Peyer's patch (tissue), 4 donors: Measurements from ENCODE around the gene IWS1. TPM values are rescaled to one million over a fixed set of nuclear protein-coding genes. Genes with fewer than 3 reads are reported as not detected.

Experiments used
- DNase-seq, 3 donors: peaks; one replicate each; pipeline ENCODE4 v3.0.0-alpha.2; 2017 to 2019
- H3K27ac ChIP-seq, 4 donors: fragments of 200-600 bp; sonication (generic); one replicate each; pipeline ENCODE4 v1.5.1; 2016 to 2019
- H3K27me3 ChIP-seq, 2 donors: fragments of 200-600 bp; sonication (generic); one replicate each; pipeline ENCODE4 v1.5.1; 2019
- H3K36me3 ChIP-seq, 3 donors: fragments of 200-600 bp; sonication (generic); one replicate each; pipeline ENCODE4 v1.5.1; 2016 to 2019
- H3K4me1 ChIP-seq, 4 donors: fragments of 200-600 bp; sonication (generic); one replicate each; pipeline ENCODE4 v1.5.1; 2016 to 2019
- H3K4me3 ChIP-seq, 4 donors: fragments of 200-600 bp; sonication (generic); 1 replicate in 3 of 4; 2 replicates in 1 of 4; pipeline ENCODE4 v1.5.1; 2016 to 2019; ENCODE audit warnings: mild to moderate bottlenecking in 1 of 4
- H3K9me3 ChIP-seq, 4 donors: fragments of 200-600 bp; sonication (generic); one replicate each; pipeline ENCODE4 v1.5.1; 2016 to 2019; ENCODE audit warnings: mild to moderate bottlenecking in 1 of 4
- CTCF ChIP-seq, 6 experiments: fragments of 450-650 bp in 4 of 6; fragments of 200-600 bp in 2 of 6; sonication (generic) in 1 of 6; IDR thresholded peaks; one replicate each; pipeline ENCODE4 v1.5.1; 2017 to 2019; ENCODE audit warnings: antibody characterized with exemption in 6 of 6, mild to moderate bottlenecking in 3 of 6, moderate library complexity in 1 of 6
- POLR2A ChIP-seq, 2 donors: fragments of 450-650 bp; IDR thresholded peaks; one replicate each; pipeline ENCODE4 v1.5.1; 2017; ENCODE audit warnings: antibody characterized with exemption in 2 of 2, mild to moderate bottlenecking in 2 of 2, moderate library complexity in 2 of 2
- total RNA-seq, 4 donors: library from RNA; depleted of rRNA; stranded (reverse); fragments of >200 nt; gene quantifications; one replicate each; pipeline ENCODE4 v1.1.0, GENCODE V29; 2016

The IWS1 gene
- total RNA-seq, 4 donors from 2014 or later = 39.6 to 189 (median 54.6) TPM

GRCh38 chr2:127449414-127449813 is 76.9 kb downstream of the IWS1 start:
- H3K27me3 ChIP-seq = no peaks in the 10 kb centered on the region
- H3K4me1 ChIP-seq = no peaks in the 10 kb centered on the region
- DNase-seq = no peak
- H3K36me3 ChIP-seq = no peaks in the 10 kb centered on the region
- no peak overlapping the region for H3K27ac ChIP-seq
- no peaks in the 10 kb centered on the region for H3K9me3 ChIP-seq
- TF ChIP-seq CTCF (IDR thresholded peaks at IDR 0.05) = no peak
- TF ChIP-seq POLR2A (IDR thresholded peaks at IDR 0.05) = no peak
- H3K4me3 ChIP-seq = no peak overlapping the region

GRCh38 chr2:127448526-127448925 is 77.8 kb downstream of the IWS1 start:
- no peak for DNase-seq

GRCh38 chr2:127439343-127439742 is 86.9 kb downstream of the IWS1 start:
- DNase-seq = peak in 1 of 3 donors; percentile 8
- H3K27me3 ChIP-seq = no peaks in the 10 kb centered on the region
- H3K27ac ChIP-seq = no peak overlapping the region
- TF ChIP-seq POLR2A (IDR thresholded peaks at IDR 0.05) (no peak), CTCF (IDR thresholded peaks at IDR 0.05) (no peak)
- peaks cover 0 to 8% (median 0%) of the 10 kb centered on the region in 4 donors for H3K9me3 ChIP-seq
- no peak overlapping the region for H3K4me3 ChIP-seq
- H3K36me3 ChIP-seq = no peaks in the 10 kb centered on the region
- H3K4me1 ChIP-seq = no peaks in the 10 kb centered on the region

More at GRCh38 chr2:127448526-127448925, 77.8 kb downstream of the IWS1 start:
- Histone ChIP-seq H3K36me3 (no peaks in the 10 kb centered on the region), H3K27ac (no peak overlapping the region), H3K9me3 (no peaks in the 10 kb centered on the region), H3K27me3 (no peaks in the 10 kb centered on the region), H3K4me1 (no peaks in the 10 kb centered on the region), H3K4me3 (no peak overlapping the region)
- TF ChIP-seq POLR2A (IDR thresholded peaks at IDR 0.05) = no peak
- no peak for TF ChIP-seq CTCF (IDR thresholded peaks at IDR 0.05)

GRCh38 chr2:127437781-127438726 is 88.2 kb downstream of the IWS1 start:
- no peaks in the 10 kb centered on the region for H3K4me1 ChIP-seq
- DNase-seq = no peak
- H3K36me3 ChIP-seq = no peaks in the 10 kb centered on the region
- no peaks in the 10 kb centered on the region for H3K27me3 ChIP-seq
- no peak for TF ChIP-seq CTCF (IDR thresholded peaks at IDR 0.05)
- TF ChIP-seq POLR2A (IDR thresholded peaks at IDR 0.05) = no peak
- no peak overlapping the region for H3K27ac ChIP-seq
- H3K4me3 ChIP-seq = no peak overlapping the region
- H3K9me3 ChIP-seq = peaks cover 0 to 8% (median 0%) of the 10 kb centered on the region in 4 donors

GRCh38 chr2:127437056-127437455 is 89.2 kb downstream of the IWS1 start:
- no peak for DNase-seq
- H3K4me1 ChIP-seq = no peaks in the 10 kb centered on the region
- H3K36me3 ChIP-seq = no peaks in the 10 kb centered on the region
- no peak for TF ChIP-seq POLR2A (IDR thresholded peaks at IDR 0.05)
- TF ChIP-seq CTCF (IDR thresholded peaks at IDR 0.05) = no peak
- H3K27me3 ChIP-seq = no peaks in the 10 kb centered on the region
- H3K27ac ChIP-seq = no peak overlapping the region
- peaks cover 0 to 8% (median 0%) of the 10 kb centered on the region in 4 donors for H3K9me3 ChIP-seq
- H3K4me3 ChIP-seq = no peak overlapping the region
